Left lobe of liver (tissue), 2 donors: Measurements from ENCODE around the gene LMF1. TPM values are rescaled to one million over a fixed set of nuclear protein-coding genes. Genes with fewer than 3 reads are reported as not detected.

Experiments
- ATAC-seq: fragments of 200-7000 bp; cut with Tn5 transposase; one replicate; pipeline ENCODE4 v1.9.1; 2020; ENCODE audit warnings: mild to moderate bottlenecking, moderate library complexity
- DNase-seq: peaks from one replicate; pipeline ENCODE4 v3.0.0-alpha.2; 2020; ENCODE audit warnings: low spot score
- total RNA-seq: library from RNA; stranded (reverse); gene quantifications from one replicate; pipeline ENCODE4 v1.2.1, GENCODE V29; 2021
- donor health status: DM: no; HTN: no; CAD: no; lungs with moderate emphysema.
- donor health status: DM: no; HTN: yes; CAD: no.

Gene LMF1
- total RNA-seq, 1 donor from 2014 or later, result 13.5 TPM

GRCh38 chr16:916035-916799 lies 54.6 kb downstream of the LMF1 start:
- no peak for DNase-seq
- no peak for ATAC-seq

- DNase-seq, result no peak
- ATAC-seq, result no peak
These were observed 55.2 kb downstream of the LMF1 start for GRCh38 chr16:915546-915945.

- ATAC-seq (peak; percentile 13), DNase-seq (no peak)
These were observed 56.3 kb downstream of the LMF1 start for GRCh38 chr16:914440-914839.

GRCh38 chr16:913817-914439 lies 56.9 kb downstream of the LMF1 start:
- DNase-seq (no peak), ATAC-seq (no peak)

GRCh38 chr16:912684-913613 lies 57.8 kb downstream of the LMF1 start:
- DNase-seq (no peak), ATAC-seq (no peak)

DNA sequence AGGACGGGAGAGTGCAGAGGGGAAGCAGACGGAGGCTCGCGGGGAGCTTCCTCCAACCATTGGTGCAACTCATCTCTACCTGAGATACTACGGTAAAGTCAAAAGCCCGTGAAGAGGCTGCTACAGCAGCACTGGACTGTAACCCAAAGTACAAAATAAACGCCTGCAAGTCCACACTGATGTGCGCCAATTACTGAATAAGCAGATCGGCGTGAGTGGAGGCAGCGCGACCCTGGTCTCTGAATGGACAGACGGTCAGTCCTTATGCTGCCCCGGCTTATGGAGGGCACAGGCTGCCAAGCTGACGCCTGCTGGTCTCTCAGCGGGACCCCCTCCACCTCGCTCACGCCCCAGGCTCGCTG lies 58.5 kb downstream of the LMF1 start:
- ATAC-seq, result no peak
- DNase-seq, result no peak

DNA sequence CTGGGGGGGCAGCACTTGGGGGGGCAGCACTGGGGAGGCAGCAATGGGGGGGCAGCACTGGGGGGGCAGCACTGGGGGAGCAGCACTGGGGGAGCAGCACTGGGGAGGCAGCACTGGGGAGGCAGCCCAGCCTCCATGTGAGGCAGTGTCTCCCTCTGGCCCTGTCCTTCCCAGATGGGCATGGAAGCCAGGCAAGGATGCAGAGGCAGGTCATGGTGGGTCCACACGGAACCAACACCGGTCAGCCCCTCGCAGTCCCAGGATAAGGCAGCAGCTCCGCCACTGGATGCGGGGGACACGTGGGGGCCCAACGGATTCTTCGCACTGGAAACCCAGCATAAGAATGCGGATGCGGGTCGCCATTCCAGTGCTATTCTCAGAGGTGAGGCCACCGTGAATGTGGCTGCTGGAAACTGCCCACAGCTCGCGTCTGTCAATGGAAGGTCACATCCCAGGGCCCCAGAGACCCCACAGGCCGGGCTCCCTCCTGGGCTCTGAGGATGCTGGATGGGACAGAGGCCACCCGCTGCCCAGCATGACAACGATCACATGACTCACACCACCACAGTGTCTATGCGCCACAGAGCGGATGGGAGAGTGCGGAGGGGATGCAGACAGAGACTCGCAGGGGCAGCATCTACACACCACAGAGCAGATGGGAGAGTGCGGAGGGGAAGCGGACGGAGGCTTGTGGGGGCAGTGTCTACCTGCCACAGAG lies 59.0 kb downstream of the LMF1 start:
- DNase-seq, result no peak
- ATAC-seq, result no peak

GRCh38 chr16:911101-911500 lies 59.7 kb downstream of the LMF1 start:
- ATAC-seq, result no peak
- DNase-seq, result no peak

- ATAC-seq (no peak), DNase-seq (no peak)
These were observed 60.6 kb downstream of the LMF1 start for GRCh38 chr16:910181-910580.

DNA sequence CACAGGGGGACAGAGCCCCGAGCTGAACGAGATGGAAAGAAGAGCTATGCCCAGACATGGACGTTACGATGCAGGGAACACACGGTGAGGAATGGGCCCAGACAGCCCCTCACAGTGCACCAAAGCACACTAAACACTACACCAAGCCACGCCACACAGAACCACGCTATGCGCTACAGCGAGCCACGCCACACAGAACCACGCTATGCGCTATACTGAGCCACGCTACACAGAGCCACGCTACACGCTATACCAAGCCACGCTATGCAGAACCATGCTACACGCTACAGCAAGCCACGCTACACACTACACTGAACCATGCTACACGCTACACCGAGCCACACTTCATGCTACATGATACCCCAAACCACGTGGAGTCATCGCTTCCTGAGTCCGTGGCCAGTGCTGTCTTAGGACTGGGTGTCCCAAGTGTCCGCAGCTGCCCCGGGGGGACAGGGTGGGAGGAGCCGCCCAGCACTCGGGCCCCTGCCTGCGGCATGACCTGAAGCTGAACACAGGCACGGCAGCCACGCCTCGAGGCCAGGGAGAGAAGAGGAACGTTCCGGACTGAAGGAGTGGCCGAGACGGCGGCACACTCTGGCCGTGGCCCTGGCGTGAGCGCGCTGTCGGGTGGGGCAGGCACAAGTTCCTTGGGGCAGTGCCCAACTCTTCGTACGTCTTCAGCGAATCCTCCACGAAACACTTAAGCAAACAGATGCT lies 61.3 kb downstream of the LMF1 start:
- ATAC-seq, result no peak
- DNase-seq, result no peak

DNA sequence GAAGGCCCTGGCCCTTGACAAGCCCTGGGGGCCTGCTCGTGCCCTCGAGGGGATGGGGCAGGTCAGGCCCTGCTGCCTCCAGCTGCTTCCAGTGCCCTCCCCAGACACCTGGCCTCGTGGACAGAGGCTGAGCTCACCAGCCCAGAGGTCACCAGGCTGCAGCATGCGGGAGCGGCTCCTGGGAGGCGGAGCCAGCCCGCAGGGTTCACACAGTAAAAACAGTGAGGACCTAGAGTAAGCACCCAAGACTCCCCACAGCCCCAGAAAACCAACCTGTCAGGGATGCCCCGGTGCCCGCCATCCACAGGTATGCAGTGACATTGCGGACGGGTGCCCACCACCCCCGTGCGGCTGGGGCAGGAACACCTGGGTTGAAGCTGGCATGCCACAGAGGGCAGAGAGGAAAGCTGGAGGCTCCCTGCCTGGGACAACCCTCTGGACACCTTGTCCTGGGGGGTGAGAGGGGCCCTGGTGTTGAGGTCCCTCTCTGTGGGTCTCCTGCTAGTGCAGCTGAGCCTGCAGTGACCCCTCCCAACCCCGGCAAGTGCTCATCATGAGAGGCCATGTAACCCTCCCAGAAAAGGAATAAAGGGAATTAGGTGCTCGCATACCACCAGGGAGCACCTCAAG lies 62.1 kb downstream of the LMF1 start:
- DNase-seq (no peak), ATAC-seq (no peak)

DNA sequence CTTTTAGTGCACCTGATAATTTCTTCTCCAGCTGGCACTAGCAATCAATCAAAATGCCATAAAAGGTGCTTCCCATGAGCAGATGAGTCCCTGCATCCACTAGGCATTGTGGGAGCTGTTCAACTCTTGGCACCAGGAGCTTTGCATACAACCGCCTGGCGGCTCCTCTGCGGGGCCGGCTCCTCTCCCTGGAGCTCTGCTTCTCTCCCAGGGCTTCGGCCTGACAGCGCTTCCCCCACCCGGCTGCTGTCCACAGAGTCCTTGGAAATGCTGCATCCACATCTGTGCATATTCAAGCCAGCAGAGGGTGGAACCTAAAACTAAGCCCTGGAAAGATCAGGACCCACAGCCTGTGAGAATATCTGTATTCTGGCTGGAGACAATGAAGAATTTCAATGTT lies 62.9 kb downstream of the LMF1 start:
- DNase-seq (no peak), ATAC-seq (no peak)

- ATAC-seq (no peak), DNase-seq (no peak)
These were observed 63.4 kb downstream of the LMF1 start for GRCh38 chr16:907361-907760.

GRCh38 chr16:906296-906695 lies 64.5 kb downstream of the LMF1 start:
- ATAC-seq (no peak), DNase-seq (no peak)

- ATAC-seq (peak; percentile 38), DNase-seq (no peak)
These were observed 68.8 kb downstream of the LMF1 start for GRCh38 chr16:901715-902601.

DNA sequence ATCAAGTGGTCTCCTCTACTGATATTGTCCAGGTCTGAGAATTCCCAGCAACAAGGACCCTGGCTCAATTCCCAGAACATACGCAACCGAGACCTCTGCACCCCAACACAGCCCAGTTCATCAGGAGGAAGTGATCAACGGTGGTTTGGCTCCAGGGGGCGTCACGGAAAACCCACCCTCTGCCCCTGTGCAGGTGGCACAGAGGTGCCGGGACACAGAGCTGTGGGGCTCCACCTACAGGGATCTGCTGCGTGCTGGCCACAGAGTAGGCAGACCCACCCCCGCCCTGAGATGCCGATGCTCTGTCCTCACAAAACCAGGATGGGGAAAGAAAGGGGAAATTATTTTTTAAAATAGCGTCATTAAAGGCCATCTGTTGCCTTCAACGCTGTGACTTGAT lies 69.6 kb downstream of the LMF1 start:
- ATAC-seq, result no peak
- no peak for DNase-seq

- DNase-seq, result no peak
- no peak for ATAC-seq
These were observed 70.6 kb downstream of the LMF1 start for GRCh38 chr16:900211-900610.

GRCh38 chr16:899683-900060 lies 71.1 kb downstream of the LMF1 start:
- DNase-seq (no peak), ATAC-seq (no peak)
